SK-N-MC (cell line): ENCODE data around the gene SERPINA9.
"Not testable (repeated sequence)": the region's sequence is repeated elsewhere in the genome, so short reads cannot be mapped to it uniquely, and the experiment has no call there.

Experiments used
- DNase-seq: peaks from one replicate; pipeline ENCODE4 v3.0.0-alpha.2; 2011; ENCODE audit warnings: low read depth, low spot score
- H3K27ac ChIP-seq: fragments of 200-600 bp; sonication (generic); 2 replicates; pipeline ENCODE4 v1.5.1; 2016; ENCODE audit warnings: mixed run types
- H3K36me3 ChIP-seq: fragments of 200-600 bp; sonication (generic); 2 replicates; pipeline ENCODE4 v1.6.1; 2017; ENCODE audit warnings: antibody characterized with exemption, low read length, mixed read lengths; ENCODE audit not compliant: insufficient read depth
- H3K4me3 ChIP-seq: fragments of 200-600 bp; sonication (generic); 2 replicates; pipeline ENCODE4 v1.5.1; 2016
- H3K9ac ChIP-seq: fragments of 200-600 bp; sonication (generic); 2 replicates; pipeline ENCODE4 v1.8.0; 2017; ENCODE audit warnings: mixed run types, mixed read lengths; ENCODE audit not compliant: insufficient read length
- H3K9me3 ChIP-seq: fragments of 200-600 bp; sonication (generic); 2 replicates; pipeline ENCODE4 v1.6.1; 2017; ENCODE audit warnings: low read depth, mild to moderate bottlenecking, antibody characterized with exemption, low read length, moderate library complexity, mixed read lengths
- EZH2 ChIP-seq: fragments of 200-600 bp; sonication (generic); IDR thresholded peaks from one replicate; pipeline ENCODE4 v1.6.1; 2017; ENCODE audit warnings: antibody characterized with exemption
- FOXP2 ChIP-seq: optimal IDR thresholded peaks from 2 replicates; pipeline ENCODE3; 2011; ENCODE audit warnings: mild to moderate bottlenecking, moderate library complexity; ENCODE audit not compliant: insufficient read depth; ENCODE audit errors: extremely low read length, control extremely low read depth
- POLR2AphosphoS5 ChIP-seq: IDR thresholded peaks from 2 replicates; pipeline ENCODE4 v1.6.1; 2012; ENCODE audit warnings: mild to moderate bottlenecking, low read depth, low read length, borderline replicate concordance

Gene SERPINA9

GRCh38 chr14:94514351-94514750 lies 38.4 kb upstream of the SERPINA9 start:
- Histone ChIP-seq H3K36me3 (no peaks in the 10 kb centered on the region), H3K4me3 (no peak overlapping the region), H3K9ac (no peak overlapping the region), H3K9me3 (no peaks in the 10 kb centered on the region), H3K27ac (no peak overlapping the region)
- no peak for DNase-seq
- TF ChIP-seq FOXP2: no peak
- no peak for TF ChIP-seq POLR2AphosphoS5

- H3K9me3 ChIP-seq, H3K4me3 ChIP-seq, H3K9ac ChIP-seq, H3K27ac ChIP-seq, DNase-seq, H3K36me3 ChIP-seq: not testable (repeated sequence)
Measured at GRCh38 chr14:94510481-94510880, 34.5 kb upstream of the SERPINA9 start.

- Histone ChIP-seq H3K27ac (no peak within 1 kb of the TSS), H3K36me3 (no peaks in the 10 kb centered on the region), H3K9me3 (no peaks in the 10 kb centered on the region), H3K9ac (no peak within 1 kb of the TSS), H3K4me3 (no peak within 1 kb of the TSS)
- no peak for DNase-seq
- TF ChIP-seq POLR2AphosphoS5: no peak
- no peak for TF ChIP-seq EZH2
- TF ChIP-seq FOXP2: no peak
Measured at GRCh38 chr14:94509356-94509755, 33.4 kb upstream of the SERPINA9 start, which contains the start of gene SERPINA12. Gene SERPINA12 (minus strand): TSS chr14:94509469. CDS start chr14:94498397, 11,072 bp downstream.

- Histone ChIP-seq H3K27ac (no peak overlapping the region), H3K4me3 (no peak overlapping the region), H3K36me3 (no peaks in the 10 kb centered on the region), H3K9me3 (no peaks in the 10 kb centered on the region), H3K9ac (no peak overlapping the region)
- no peak for TF ChIP-seq POLR2AphosphoS5
- no peak for TF ChIP-seq EZH2
- no peak for TF ChIP-seq FOXP2
- no peak for DNase-seq
Measured at GRCh38 chr14:94505641-94506040, 29.6 kb upstream of the SERPINA9 start.

- TF ChIP-seq POLR2AphosphoS5 (no peak), EZH2 (no peak), FOXP2 (no peak)
- Histone ChIP-seq H3K9me3 (no peaks in the 10 kb centered on the region), H3K36me3 (no peaks in the 10 kb centered on the region), H3K4me3 (no peak overlapping the region), H3K9ac (no peak overlapping the region), H3K27ac (no peak overlapping the region)
- DNase-seq: no peak
Measured at GRCh38 chr14:94505206-94505605, 29.2 kb upstream of the SERPINA9 start.

- no peak for DNase-seq
Measured at GRCh38 chr14:94501588-94502516, 25.9 kb upstream of the SERPINA9 start.

GRCh38 chr14:94500264-94500663 lies 24.3 kb upstream of the SERPINA9 start:
- TF ChIP-seq FOXP2 (no peak), EZH2 (no peak), POLR2AphosphoS5 (no peak)
- Histone ChIP-seq H3K27ac (no peak overlapping the region), H3K36me3 (no peaks in the 10 kb centered on the region), H3K4me3 (no peak overlapping the region), H3K9ac (no peak overlapping the region), H3K9me3 (no peaks in the 10 kb centered on the region)
- DNase-seq: no peak

More at GRCh38 chr14:94501588-94502516, 25.9 kb upstream of the SERPINA9 start:
- no peak overlapping the region for H3K9ac ChIP-seq
- H3K27ac ChIP-seq: no peak overlapping the region
- H3K36me3 ChIP-seq: no peaks in the 10 kb centered on the region
- H3K4me3 ChIP-seq: no peak overlapping the region
- H3K9me3 ChIP-seq: no peaks in the 10 kb centered on the region
- TF ChIP-seq POLR2AphosphoS5: no peak

- Histone ChIP-seq H3K9me3 (no peaks in the 10 kb centered on the region), H3K9ac (no peak overlapping the region), H3K27ac (no peak overlapping the region), H3K36me3 (no peaks in the 10 kb centered on the region), H3K4me3 (no peak overlapping the region)
- no peak for DNase-seq
- TF ChIP-seq FOXP2 (no peak), POLR2AphosphoS5 (no peak), EZH2 (no peak)
Measured at GRCh38 chr14:94499673-94500072, 23.7 kb upstream of the SERPINA9 start.

GRCh38 chr14:94498215-94498614 lies 22.2 kb upstream of the SERPINA9 start:
- Histone ChIP-seq H3K4me3 (no peak overlapping the region), H3K9ac (no peak overlapping the region), H3K9me3 (no peaks in the 10 kb centered on the region), H3K36me3 (no peaks in the 10 kb centered on the region), H3K27ac (no peak overlapping the region)
- no peak for DNase-seq
- TF ChIP-seq EZH2 (no peak), POLR2AphosphoS5 (no peak), FOXP2 (no peak)
